DMS79 treated with DMSO at 0.1 percent for 48 hours (cell line): ENCODE data around the gene VWDE.

ENCODE experiments used
- DNase-seq: peaks from one replicate; lab custom pipeline; 2025; lab: John Stamatoyannopoulos, UW

VWDE gene

GRCh38 chr7:12328888-12329770 is 74.5 kb downstream of the VWDE start:
- no peak for DNase-seq

GRCh38 chr7:12327922-12328321 is 75.7 kb downstream of the VWDE start:
- no peak for DNase-seq

- no peak for DNase-seq
Observed at GRCh38 chr7:12325646-12326045, 78.0 kb downstream of the VWDE start.

GRCh38 chr7:12323415-12323814 is 80.2 kb downstream of the VWDE start:
- DNase-seq, result no peak

GRCh38 chr7:12322903-12323300 is 80.8 kb downstream of the VWDE start:
- DNase-seq, result no peak

- DNase-seq, result peak; percentile 9
Observed at GRCh38 chr7:12322284-12322902, 81.3 kb downstream of the VWDE start.

GRCh38 chr7:12320987-12321647 is 82.5 kb downstream of the VWDE start:
- DNase-seq, result no peak

- no peak for DNase-seq
Observed at GRCh38 chr7:12320241-12320986, 83.3 kb downstream of the VWDE start.

- DNase-seq, result no peak
Observed at GRCh38 chr7:12317675-12318074, 86.0 kb downstream of the VWDE start.

GRCh38 chr7:12316925-12317324 is 86.7 kb downstream of the VWDE start:
- no peak for DNase-seq

- DNase-seq, result peak; percentile 68
Observed at GRCh38 chr7:12315049-12315448, 88.6 kb downstream of the VWDE start.

GRCh38 chr7:12314199-12314598 is 89.5 kb downstream of the VWDE start:
- DNase-seq, result no peak

GRCh38 chr7:12305502-12305901 is 98.2 kb downstream of the VWDE start:
- no peak for DNase-seq

GRCh38 chr7:12303495-12303894 is 100.2 kb downstream of the VWDE start:
- peak; percentile 23 for DNase-seq

GRCh38 chr7:12303062-12303461 is 100.6 kb downstream of the VWDE start:
- DNase-seq, result no peak

GRCh38 chr7:12300415-12300814 is 103.2 kb downstream of the VWDE start:
- DNase-seq, result no peak

GRCh38 chr7:12299367-12299766 is 104.3 kb downstream of the VWDE start:
- no peak for DNase-seq

GRCh38 chr7:12297283-12298108 is 106.2 kb downstream of the VWDE start:
- DNase-seq, result no peak

GRCh38 chr7:12296051-12296570 is 107.6 kb downstream of the VWDE start:
- no peak for DNase-seq

GRCh38 chr7:12294701-12295100 is 109.0 kb downstream of the VWDE start:
- no peak for DNase-seq

GRCh38 chr7:12291870-12292269 is 111.8 kb downstream of the VWDE start:
- DNase-seq, result no peak
